Measurements from ENCODE around the gene SH3BGRL3.

Gene SH3BGRL3

DNA sequence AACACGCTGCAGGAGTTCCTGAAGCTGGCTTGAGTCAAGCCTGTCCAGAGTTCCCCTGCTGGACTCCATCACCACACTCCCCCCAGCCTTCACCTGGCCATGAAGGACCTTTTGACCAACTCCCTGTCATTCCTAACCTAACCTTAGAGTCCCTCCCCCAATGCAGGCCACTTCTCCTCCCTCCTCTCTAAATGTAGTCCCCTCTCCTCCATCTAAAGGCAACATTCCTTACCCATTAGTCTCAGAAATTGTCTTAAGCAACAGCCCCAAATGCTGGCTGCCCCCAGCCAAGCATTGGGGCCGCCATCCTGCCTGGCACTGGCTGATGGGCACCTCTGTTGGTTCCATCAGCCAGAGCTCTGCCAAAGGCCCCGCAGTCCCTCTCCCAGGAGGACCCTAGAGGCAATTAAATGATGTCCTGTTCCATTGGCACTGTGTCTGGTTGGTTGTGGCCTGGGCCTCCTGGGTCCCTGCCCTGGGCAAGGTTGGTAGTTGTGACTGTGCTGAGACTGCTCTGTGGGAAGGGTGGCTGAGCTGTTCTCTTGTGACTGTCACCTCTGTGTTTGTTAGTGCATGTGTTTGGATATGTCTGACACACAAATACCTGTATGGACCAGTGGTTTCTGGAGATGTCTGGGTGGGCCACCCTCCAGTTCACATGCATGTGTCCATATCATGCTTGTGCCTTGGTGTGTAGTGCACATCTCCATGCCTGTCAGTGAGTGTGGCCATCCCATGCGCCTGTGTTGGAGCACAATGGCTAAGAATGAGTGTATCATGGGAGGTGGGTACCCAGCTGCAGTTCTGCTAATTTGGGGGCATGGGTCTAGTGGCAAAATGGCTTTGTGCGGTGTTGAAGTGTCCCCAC, 1.4 kb downstream of the SH3BGRL3 start:
- H3K27ac ChIP-seq = peak overlapping the region; percentile 99
- no peak for DNase-seq (ENCODE audit: low spot score)
- TF ChIP-seq, protein P1, sequence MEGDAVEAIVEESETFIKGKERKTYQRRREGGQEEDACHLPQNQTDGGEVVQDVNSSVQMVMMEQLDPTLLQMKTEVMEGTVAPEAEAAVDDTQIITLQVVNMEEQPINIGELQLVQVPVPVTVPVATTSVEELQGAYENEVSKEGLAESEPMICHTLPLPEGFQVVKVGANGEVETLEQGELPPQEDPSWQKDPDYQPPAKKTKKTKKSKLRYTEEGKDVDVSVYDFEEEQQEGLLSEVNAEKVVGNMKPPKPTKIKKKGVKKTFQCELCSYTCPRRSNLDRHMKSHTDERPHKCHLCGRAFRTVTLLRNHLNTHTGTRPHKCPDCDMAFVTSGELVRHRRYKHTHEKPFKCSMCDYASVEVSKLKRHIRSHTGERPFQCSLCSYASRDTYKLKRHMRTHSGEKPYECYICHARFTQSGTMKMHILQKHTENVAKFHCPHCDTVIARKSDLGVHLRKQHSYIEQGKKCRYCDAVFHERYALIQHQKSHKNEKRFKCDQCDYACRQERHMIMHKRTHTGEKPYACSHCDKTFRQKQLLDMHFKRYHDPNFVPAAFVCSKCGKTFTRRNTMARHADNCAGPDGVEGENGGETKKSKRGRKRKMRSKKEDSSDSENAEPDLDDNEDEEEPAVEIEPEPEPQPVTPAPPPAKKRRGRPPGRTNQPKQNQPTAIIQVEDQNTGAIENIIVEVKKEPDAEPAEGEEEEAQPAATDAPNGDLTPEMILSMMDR (conservative IDR thresholded peaks at IDR 0.05; ENCODE audit: low read depth) = no peak
- ChIA-PET POLR2A (ENCODE audit: low non-redundant PET) (no interaction called here), CTCF (interaction anchor here (0.6 to 1.7 kb wide), 3 partner anchors 47 to 75 kb away, joined by 3 to 6 read pairs (median 4); partner anchors contain the start of gene CEP85)

DNA sequence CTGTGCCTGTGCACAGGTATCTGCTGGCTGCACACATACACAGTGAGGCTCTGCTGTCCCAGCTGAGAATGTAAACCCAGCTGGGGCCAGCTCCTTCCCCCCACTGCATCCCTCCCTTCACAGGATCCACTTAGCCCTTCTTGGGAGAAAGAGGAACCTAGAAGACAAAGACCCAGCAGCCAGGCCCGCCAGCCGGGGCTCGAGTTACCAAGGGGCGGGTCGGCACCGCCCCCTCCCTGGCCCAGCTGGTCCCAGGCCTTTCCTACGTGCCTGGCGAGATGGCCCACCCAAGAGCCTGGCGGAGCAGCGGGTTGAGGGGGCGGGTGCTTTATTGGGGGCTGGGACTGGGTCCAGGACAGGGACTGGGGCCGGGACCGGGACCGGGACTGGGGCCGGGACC, 2.1 kb downstream of the SH3BGRL3 start:
- TF ChIP-seq, protein P1 (conservative IDR thresholded peaks at IDR 0.05; ENCODE audit: low read depth) = no peak
- no peak for DNase-seq (ENCODE audit: low spot score)
- CTCF ChIA-PET = interaction anchor here (1.7 kb wide), 1 partner anchor 48 kb away, joined by 4 read pairs; the partner anchor contains the start of gene CEP85
- POLR2A ChIA-PET (ENCODE audit: low non-redundant PET) = no interaction called here
- H3K27ac ChIP-seq = peak overlapping the region; percentile 99

DNA sequence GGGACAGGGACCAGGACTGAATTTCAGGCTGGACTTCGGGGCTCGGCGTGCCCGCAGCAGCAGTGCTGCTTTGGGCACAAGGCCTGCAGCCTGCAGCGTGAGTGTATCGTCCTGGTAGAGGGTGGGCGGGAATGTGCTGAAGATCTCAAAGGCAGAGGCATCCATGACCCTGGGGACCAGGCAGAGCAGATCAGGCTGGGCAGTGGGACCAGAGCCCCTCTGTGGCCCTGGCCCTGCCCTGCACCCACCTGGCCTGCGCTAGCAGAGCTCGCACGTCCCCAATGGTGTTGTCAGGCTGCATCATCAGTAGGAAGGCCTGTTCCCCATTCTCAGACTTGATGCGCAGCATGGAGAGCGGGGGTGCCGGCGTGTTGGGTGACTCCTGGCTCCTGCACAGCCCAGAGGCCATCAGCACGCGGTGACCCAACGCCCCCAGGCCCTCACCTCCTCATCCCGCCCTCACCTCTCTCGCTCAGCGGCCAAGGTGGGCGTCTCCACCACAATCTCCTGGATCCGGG, 2.6 kb downstream of the SH3BGRL3 start:
- peak overlapping the region; percentile 99 for H3K27ac ChIP-seq
- POLR2A ChIA-PET (ENCODE audit: low non-redundant PET) = no interaction called here
- CTCF ChIA-PET = interaction anchor here (0.6 kb wide), 1 partner anchor 49 kb away, joined by 4 read pairs; no protein-coding TSS in a partner anchor

DNA sequence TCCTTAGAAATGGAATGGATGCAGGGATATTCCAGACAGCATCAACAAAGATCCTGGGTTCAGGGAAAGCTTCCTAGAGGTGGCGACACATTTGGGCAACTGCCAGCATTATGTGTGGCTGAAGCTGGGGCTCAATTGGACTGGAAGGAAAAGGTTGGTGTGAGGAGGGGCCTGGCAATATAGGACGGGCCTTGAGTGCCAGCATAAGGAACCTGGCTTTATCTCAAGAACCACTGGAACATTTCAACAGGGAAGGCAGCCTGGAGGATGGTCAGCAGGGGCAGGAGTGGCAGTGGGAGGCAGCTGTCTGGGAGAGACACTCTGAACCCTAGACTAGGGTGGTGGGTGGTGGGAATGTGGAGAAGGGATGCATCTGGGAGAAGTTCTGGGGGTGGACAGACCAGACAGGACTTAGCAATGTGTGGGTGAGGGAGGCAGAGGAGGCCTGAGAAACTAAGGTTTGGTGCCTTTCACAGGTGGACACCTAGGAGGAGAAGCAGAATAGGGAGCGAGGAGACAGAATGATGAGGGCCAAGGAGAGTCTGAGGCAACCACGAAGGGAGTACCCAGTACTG, 3.5 kb downstream of the SH3BGRL3 start:
- TF ChIP-seq, protein P1 (conservative IDR thresholded peaks at IDR 0.05; ENCODE audit: low read depth) = no peak
- H3K27ac ChIP-seq = peak overlapping the region; percentile 99
- no peak for DNase-seq (ENCODE audit: low spot score)
- ChIA-PET POLR2A (ENCODE audit: low non-redundant PET) (no interaction called here), CTCF (interaction anchor here (0.9 kb wide), 1 partner anchor 133 kb away, joined by 3 read pairs; no protein-coding TSS in a partner anchor)

More for the DNA sequence above, 2.6 kb downstream of the SH3BGRL3 start:
- TF ChIP-seq, protein P1 (conservative IDR thresholded peaks at IDR 0.05; ENCODE audit: low read depth) = no peak
- no peak for DNase-seq (ENCODE audit: low spot score)

DNA sequence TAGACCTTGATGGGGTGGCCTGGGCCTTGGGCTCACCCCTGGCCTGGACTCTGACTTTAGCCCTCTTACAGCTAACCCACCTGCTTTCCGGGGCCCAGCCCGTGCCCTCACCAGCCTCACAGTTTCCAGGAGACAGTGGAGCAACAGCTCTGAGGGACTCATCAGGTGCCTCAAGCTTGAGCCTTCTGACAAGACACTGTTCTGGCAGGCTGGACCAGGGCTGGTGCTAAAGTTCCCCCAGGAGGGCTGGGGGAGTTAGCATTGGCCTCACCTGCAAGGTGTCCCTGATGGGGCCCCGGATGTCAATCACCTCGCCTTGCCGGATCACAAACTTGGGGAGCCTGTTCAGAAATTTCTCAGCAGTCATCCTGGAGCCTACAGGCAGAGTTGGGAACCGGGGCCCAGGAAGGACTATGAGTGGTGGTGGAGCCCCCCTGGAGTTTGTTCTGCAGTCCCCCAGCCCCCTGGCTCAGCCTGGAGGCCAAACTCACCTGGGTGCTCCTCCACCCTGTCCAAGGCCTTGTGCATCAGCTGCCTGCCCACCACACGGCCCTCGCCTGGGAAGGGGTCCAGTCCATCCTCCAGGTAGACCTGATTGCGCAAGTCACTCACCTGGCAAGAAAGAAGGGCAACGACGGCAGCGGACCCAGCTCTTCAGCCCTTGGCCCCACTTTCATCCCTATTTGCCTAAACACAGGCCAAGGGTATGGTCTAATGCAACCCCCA, 4.1 kb downstream of the SH3BGRL3 start:
- CTCF ChIA-PET = interaction anchor here (0.7 to 1.6 kb wide), 7 partner anchors 25 to 133 kb away, joined by 3 to 11 read pairs (median 4); no protein-coding TSS in a partner anchor
- DNase-seq (ENCODE audit: low spot score) = no peak
- H3K27ac ChIP-seq = peak overlapping the region; percentile 99
- POLR2A ChIA-PET (ENCODE audit: low non-redundant PET) = interaction anchor here (0.6 kb wide), 2 partner anchors 80 to 134 kb away, joined by 3 to 4 read pairs; no protein-coding TSS in a partner anchor
- TF ChIP-seq, protein P1 (conservative IDR thresholded peaks at IDR 0.05; ENCODE audit: low read depth) = no peak

Measured in RWPE1 (cell line).